HG03280 (cell line): Measurements from ENCODE around the gene WNT6.

Source experiments
- ATAC-seq: cut with Tn5 transposase; IDR thresholded peaks from one replicate; pipeline ENCODE4 v1.9.1; 2021; ENCODE audit warnings: mild to moderate bottlenecking, moderate library complexity; ENCODE audit not compliant: unreplicated experiment

The WNT6 gene

GRCh38 chr2:218876562-218877219, 17.1 kb downstream of the WNT6 start:
- ATAC-seq = no peak

GRCh38 chr2:218877331-218877730, 17.7 kb downstream of the WNT6 start:
- no peak for ATAC-seq

DNA sequence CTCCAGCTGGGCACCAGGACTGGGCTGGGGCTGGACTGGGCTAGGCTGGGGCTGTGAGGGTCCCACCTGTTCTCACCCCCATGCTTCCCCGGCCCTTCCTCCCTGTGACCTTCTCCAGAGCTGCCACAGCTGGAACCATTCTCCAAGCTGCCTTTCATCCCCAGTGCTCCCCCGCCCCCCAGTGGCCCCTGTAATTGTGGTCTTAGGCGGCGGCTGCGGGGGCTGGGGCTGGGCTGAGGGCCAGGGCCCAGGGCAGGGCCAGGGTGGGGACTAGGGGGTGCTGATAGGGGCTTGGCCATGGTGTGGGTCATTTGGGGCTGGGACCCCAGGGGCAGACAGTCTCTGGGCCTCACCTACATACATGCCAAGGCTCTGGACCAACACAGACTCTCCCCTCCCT, 18.3 kb downstream of the WNT6 start:
- ATAC-seq = no peak

DNA sequence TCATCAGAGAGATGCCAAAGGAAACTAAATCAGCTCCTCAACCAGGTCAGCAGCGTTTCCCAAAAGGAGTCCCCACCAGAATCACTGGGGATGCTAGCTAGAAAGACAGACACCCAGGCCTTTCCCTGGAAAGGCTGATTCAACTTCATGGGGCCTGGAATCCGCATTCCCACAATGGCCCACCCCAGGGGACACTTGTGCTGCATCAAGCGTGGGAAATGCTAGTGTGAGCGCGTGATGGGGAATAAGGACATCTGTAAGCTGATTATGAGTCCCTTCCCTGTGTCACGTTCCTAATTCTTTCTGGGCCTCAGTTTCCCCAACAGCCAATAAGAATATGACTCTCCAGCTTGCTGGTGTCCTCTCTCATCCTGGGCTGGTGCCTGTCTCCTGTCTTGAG, 18.9 kb downstream of the WNT6 start:
- no peak for ATAC-seq

- no peak for ATAC-seq
These were observed 19.5 kb downstream of the WNT6 start for GRCh38 chr2:218878926-218879761.

- ATAC-seq = no peak
These were observed 20.1 kb downstream of the WNT6 start for GRCh38 chr2:218879776-218880101.

DNA sequence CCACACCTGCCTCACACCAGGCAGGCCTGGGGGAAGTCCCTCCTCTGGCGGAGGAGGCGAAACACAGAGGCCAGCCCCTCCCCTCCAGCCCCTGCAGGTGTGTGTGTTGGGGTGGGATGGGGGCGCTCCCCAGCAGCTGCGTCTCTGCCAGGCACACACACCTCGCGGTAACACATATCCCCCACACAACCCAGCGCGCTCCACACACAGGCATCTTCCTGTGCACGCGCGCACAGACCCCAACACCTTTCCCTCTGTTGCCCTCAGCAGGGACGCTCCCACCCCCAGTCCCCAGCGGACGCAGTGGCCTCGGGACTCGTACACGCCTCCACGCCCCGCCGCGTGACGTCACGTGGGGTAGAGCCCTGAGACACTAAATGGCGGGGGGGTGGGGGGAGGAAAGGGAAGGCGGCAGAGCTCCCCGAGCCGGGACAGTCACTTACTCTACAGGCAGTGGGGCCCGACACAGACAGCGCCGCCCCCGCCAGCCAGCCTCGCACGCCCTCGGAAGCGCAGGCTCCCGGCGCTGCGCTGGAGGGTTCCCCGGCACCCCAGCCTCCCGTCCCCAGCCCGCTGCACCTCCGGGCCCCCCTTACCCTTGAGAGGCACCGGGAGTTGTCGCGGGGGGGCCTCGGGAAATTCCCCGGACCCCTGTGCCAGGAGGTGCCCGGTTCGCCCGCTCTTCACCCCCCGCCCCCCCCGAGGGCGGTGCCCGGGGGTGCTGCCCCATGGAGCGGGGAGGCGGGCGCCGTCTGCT, 20.7 kb downstream of the WNT6 start, which contains the start of gene WNT10A:
Gene WNT10A, plus strand, starts transcription at position 751 of the 757 bp plus-strand sequence. CDS start 144 bp downstream, outside the sequence.
- peak; percentile 78 for ATAC-seq

GRCh38 chr2:218880859-218881594, 21.4 kb downstream of the WNT6 start:
- no peak for ATAC-seq

DNA sequence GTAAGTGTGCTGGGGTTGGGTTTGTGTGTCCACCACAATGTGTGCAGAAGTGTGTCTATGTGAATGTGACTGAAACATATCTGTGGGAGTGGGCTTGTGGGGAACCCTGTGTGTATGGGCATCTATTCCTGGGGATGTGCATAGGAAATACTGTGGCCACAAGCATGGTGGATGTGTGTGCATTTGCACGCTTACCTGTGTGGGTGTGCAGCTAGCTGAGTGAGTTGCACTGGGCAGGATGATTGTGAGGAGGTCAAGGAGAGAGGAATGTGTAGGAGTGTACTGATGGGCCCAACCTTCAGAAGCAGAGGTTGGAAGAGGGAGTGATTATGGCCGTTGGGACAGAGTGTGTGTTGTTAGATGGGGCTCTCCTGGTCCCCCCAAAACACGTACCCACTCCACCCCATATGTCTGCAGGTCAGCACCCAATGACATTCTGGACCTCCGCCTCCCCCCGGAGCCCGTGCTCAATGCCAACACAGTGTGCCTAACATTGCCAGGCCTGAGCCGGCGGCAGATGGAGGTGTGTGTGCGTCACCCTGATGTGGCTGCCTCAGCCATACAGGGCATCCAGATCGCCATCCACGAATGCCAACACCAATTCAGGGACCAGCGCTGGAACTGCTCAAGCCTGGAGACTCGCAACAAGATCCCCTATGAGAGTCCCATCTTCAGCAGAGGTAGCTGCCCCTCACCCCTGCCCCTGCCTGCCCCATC, 22.3 kb downstream of the WNT6 start:
- no peak for ATAC-seq

DNA sequence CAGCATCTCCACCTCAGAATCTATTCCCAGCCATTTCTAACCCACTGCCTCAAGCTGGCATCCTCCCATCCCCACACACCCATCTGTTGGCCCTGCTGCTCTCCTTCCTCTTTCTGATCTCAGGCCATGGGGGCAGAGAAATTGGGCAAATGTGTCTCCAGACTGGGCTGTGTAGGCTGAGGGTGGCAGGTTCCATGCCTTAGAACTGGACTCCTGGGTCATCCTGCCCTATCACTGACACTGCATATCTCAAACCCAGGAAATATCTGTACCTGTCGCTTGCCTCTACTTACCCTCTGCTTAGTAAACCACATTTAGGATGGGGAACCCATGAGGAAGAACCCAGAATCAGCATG, 22.8 kb downstream of the WNT6 start:
- no peak for ATAC-seq

DNA sequence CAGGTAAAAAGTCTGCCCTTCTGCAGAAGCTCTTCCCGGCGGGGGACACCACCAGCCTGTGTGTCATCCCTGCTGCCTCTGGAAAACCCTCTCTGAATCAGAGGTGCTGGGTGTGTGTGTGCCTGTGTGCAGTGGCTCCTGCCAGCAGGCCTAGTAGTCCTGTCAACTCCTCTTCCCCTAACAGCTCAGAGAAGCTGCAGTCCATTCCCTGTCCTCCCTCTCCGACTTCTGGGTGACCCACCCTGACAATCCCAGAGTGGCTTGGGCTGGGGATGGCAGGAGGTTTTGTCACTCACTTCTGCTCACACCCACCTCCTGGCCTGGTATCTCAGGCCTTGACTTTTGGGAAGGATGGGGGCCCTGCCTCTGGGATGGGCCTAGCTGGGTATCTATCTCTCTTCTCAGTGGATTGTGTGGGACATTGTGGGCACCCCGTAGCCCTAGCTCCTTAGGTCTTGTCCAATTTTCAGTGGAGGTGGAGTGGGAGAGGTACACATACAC, 23.3 kb downstream of the WNT6 start:
- ATAC-seq = no peak

GRCh38 chr2:218883491-218884490, 24.2 kb downstream of the WNT6 start:
- ATAC-seq = no peak

DNA sequence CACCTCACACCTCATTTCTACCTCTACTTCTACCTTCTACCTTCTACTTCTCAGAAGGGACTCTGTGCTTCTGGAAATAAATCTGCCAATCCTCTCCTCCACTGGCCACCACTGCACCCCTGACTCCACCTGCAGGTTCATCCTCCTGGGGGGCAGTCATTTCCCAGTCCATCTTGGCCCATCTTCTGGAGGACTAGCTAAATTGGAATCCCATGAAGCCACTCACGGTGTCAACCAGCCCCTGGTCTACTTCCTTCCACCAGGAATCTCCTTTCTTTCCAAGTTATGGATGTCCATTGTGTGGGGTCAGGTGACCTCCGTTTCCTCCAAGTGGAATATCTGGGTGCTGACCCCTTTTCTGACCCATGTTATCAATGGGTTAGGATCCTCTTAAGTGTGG, 24.9 kb downstream of the WNT6 start:
- no peak for ATAC-seq

DNA sequence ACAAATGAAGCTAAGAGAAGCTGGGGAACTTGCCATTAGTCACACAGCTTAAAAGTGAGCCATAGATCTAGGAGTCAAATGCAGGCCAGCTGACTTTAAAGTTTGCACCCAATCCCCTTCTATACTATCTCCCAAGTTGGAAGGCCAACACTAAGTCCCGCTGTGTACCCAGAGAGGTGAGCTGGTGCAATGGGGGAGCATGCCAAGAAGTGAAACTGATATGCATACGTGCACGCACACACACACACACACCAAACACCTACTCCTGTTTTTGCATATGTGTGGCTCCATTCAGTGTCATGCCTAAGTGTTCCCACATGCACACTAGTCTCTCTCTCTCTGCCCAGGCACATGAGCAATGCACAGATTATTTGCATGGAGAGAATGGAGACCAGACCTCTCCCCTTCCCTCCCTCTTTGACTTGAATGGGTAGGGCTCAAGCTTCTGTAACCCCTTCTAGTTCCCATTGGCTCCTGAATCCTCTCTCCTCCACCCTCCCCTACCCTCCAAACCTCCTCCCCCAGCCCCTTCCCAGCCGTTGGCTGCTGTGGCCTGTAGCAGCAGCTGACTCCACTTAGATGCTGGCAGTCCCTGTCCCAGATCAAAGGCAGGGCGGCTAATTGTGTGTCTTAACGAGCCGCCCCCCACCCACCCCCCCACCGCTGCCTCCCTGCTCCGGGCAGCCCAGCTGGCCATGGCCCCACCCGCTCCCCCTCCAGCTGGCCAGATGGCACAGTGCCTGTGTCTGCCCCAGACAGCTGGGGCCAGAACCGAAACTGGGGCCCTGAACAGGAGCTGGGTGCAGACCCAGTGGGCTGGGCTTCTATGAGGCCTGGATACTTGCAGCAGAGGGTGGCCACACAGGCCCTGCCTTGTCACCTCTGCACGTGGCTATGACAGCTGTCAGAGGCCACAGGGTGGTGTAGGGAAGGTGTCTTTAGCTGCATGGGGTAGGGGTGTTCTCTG, 26.7 kb downstream of the WNT6 start:
- ATAC-seq = peak; percentile 48

DNA sequence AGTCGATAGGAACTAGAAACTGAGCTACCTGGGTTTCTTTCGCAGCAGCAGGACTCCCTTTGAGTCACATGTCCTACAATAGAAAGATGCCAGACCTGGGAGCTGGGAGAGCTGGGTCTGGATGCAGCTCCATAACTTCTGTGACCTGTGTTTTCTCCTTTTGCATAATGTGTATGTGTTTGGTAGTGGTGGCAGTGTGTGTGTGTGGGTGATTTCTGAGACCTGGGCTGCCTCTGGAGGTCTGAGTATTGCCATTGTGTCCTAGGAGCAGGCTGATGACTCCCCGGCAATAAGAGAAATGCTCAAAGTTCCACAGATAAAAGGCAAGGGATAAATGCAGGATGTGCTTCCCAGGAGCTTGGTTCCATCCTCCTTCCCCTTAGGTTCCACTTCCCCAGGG, 27.5 kb downstream of the WNT6 start:
- no peak for ATAC-seq

GRCh38 chr2:218888341-218888740, 28.7 kb downstream of the WNT6 start:
- ATAC-seq = no peak

DNA sequence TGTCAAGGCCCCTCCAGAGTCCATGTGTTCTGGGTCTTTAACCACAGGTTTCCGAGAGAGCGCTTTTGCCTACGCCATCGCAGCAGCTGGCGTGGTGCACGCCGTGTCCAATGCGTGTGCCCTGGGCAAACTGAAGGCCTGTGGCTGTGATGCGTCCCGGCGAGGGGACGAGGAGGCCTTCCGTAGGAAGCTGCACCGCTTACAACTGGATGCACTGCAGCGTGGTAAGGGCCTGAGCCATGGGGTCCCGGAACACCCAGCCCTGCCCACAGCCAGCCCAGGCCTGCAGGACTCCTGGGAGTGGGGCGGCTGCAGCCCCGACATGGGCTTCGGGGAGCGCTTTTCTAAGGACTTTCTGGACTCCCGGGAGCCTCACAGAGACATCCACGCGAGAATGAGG, 30.3 kb downstream of the WNT6 start:
- ATAC-seq = no peak

GRCh38 chr2:218890369-218890768, 30.8 kb downstream of the WNT6 start:
- ATAC-seq = no peak
